Pancreas (tissue), 10 donors: ENCODE data around the gene ZNF239. TPM values are rescaled to one million over a fixed set of nuclear protein-coding genes. Genes with fewer than 3 reads are reported as not detected.
"Not testable (repeated sequence)": the region's sequence is repeated elsewhere in the genome, so short reads cannot be mapped to it uniquely, and the experiment has no call there.

ENCODE experiments used
- ATAC-seq, 4 donors: fragments of 200-7000 bp; cut with Tn5 transposase; one replicate each; pipeline versions ENCODE4 v1.8.0 to v1.9.1; 2020; ENCODE audit warnings: mild to moderate bottlenecking in 4 of 4, moderate library complexity in 4 of 4
- DNase-seq, 6 donors: peaks; one replicate each; pipeline ENCODE4 v3.0.0-alpha.2; 2020
- FAIRE-seq: peaks from 2 replicates; lab custom pipeline; 2012; peaks lifted over from hg19 to GRCh38; lab: Jason Lieb, UNC
- H3K27ac ChIP-seq, 4 donors: fragments of 200-600 bp; sonication (generic); 1 replicate in 3 of 4; 2 replicates in 1 of 4; pipeline versions ENCODE4 v1.5.0 to v1.8.0; 2020
- H3K27me3 ChIP-seq, 4 donors: fragments of 200-600 bp; one replicate each; pipeline ENCODE4 v1.8.0; 2021
- H3K36me3 ChIP-seq, 3 donors: fragments of 200-600 bp; sonication (generic) in 1 of 3; one replicate each; pipeline versions ENCODE4 v1.5.0 to v1.8.0; 2020 to 2021
- H3K4me1 ChIP-seq, 3 donors: fragments of 200-600 bp; one replicate each; pipeline ENCODE4 v1.8.0; 2021
- H3K4me3 ChIP-seq, 4 donors: fragments of 200-600 bp; sonication (generic) in 2 of 4; one replicate each; pipeline versions ENCODE4 v1.5.0 to v1.8.0; 2020 to 2021
- H3K9me3 ChIP-seq, 4 donors: fragments of 200-600 bp; one replicate each; pipeline ENCODE4 v1.8.0; 2021
- CTCF ChIP-seq, 4 donors: fragments of 200-600 bp; sonication (generic) in 3 of 4; IDR thresholded peaks; one replicate each; pipeline versions ENCODE4 v1.5.0 to v1.8.0; 2021; ENCODE audit warnings: antibody characterized with exemption in 4 of 4
- WGBS, 2 donors: extraction: QIAGEN DNeasy Blood & Tissue Kit; methylation state at CpG; one replicate each; pipeline ENCODE4 v1.1.7; 2013; 5-methylcytosine and 5-hydroxymethylcytosine counted together
- intact Hi-C, 3 donors: fragments of 100-400 bp; cut with DNase I; formaldehyde crosslinking; loops; one replicate each; pipeline versions ENCODE4 v1.11.1 to v1.14.2; 2022
- polyA plus RNA-seq, 2 donors: library from polyadenylated mRNA; stranded (reverse); fragments of 200-250 nt; gene quantifications; one replicate each; pipeline ENCODE4 v1.2.3, GENCODE V29; 2013
- total RNA-seq, 6 donors: library from RNA; stranded (reverse); fragmentation: NEBNext Ultra II Directional in 4 of 6; extraction: Animal tissue kit (Norgen Biotek cat#: 25700) in 4 of 6; gene quantifications; one replicate each; pipeline versions ENCODE4 v1.2.1 to v1.2.4, GENCODE V29; 2021 to 2023
- donor health status: healthy with polysubstance abuse.
- donor health status: DM: no; HTN: no; CAD: no; lungs with moderate emphysema.
- donor health status: DM: no; HTN: no; CAD: no.
- donor health status: control.
- donor health status: control.
- donor health status: Bipolar disorder and iron deficiency.
- donor health status: DM: yes; HTN: yes; CAD: no.
- donor health status: DM: no; HTN: no; CAD: no.
- donor health status: DM: no; HTN: no; CAD: no.
- donor health status: DM: yes; HTN: yes; CAD: no.

The ZNF239 gene
- total and polyA plus RNA-seq, 8 donors = 1.2 to 5.1 (median 3.1) TPM

GRCh38 chr10:43574906-43575305 is 490 bp upstream of the ZNF239 start:
- no peak for FAIRE-seq
- Histone ChIP-seq H3K36me3 (no peaks in the 10 kb centered on the region), H3K9me3 (no peaks in the 10 kb centered on the region), H3K27ac (no peak overlapping the region), H3K4me1 (peaks cover 0 to 9% (median 0%) of the 10 kb centered on the region in 3 donors), H3K27me3 (no peaks in the 10 kb centered on the region), H3K4me3 (peak overlapping the region; percentile 42 to 86 (median 63))
- 79 to 80% methylated on average over 8 of the region's 8 CpGs for WGBS, 2 donors
- DNase-seq = no peak
- no peak for ATAC-seq
- no peak for TF ChIP-seq CTCF (IDR thresholded peaks at IDR 0.05)
- intact Hi-C loops = no loop called here

GRCh38 chr10:43573250-43574000 is 991 bp downstream of the ZNF239 start:
- H3K4me1 ChIP-seq = peaks cover 0 to 9% (median 0%) of the 10 kb centered on the region in 3 donors
- H3K36me3 ChIP-seq = no peaks in the 10 kb centered on the region
- H3K27ac ChIP-seq = no peak overlapping the region
- no peak for TF ChIP-seq CTCF (IDR thresholded peaks at IDR 0.05)
- ATAC-seq (peak in 1 of 4 donors; percentile 5), FAIRE-seq (no peak), DNase-seq (no peak)
- peak overlapping the region in 3 of 4 donors; percentile 42 to 75 (median 51) for H3K4me3 ChIP-seq
- H3K9me3 ChIP-seq = no peaks in the 10 kb centered on the region
- 67 to 70% methylated on average over 14 of the region's 14 CpGs for WGBS, 2 donors
- intact Hi-C loops = no loop called here
- H3K27me3 ChIP-seq = no peaks in the 10 kb centered on the region

GRCh38 chr10:43570971-43571370 is 3.4 kb downstream of the ZNF239 start:
- no peaks in the 10 kb centered on the region for H3K36me3 ChIP-seq
- H3K9me3 ChIP-seq = no peaks in the 10 kb centered on the region
- TF ChIP-seq CTCF (IDR thresholded peaks at IDR 0.05) = no peak
- no peak overlapping the region for H3K27ac ChIP-seq
- intact Hi-C loops = no loop called here
- ATAC-seq (no peak), FAIRE-seq (no peak), DNase-seq (no peak)
- H3K4me3 ChIP-seq = no peak overlapping the region
- WGBS, 2 donors = 78 to 79% methylated on average over 1 of the region's 1 CpG
- H3K4me1 ChIP-seq = peaks cover 0 to 9% (median 0%) of the 10 kb centered on the region in 3 donors
- no peaks in the 10 kb centered on the region for H3K27me3 ChIP-seq

GRCh38 chr10:43569681-43570080 is 4.7 kb downstream of the ZNF239 start:
- TF ChIP-seq CTCF (IDR thresholded peaks at IDR 0.05) = no peak
- Histone ChIP-seq H3K27me3 (no peaks in the 10 kb centered on the region), H3K4me1 (peaks cover 0 to 9% (median 0%) of the 10 kb centered on the region in 3 donors), H3K27ac (no peak overlapping the region), H3K36me3 (no peaks in the 10 kb centered on the region), H3K4me3 (no peak overlapping the region), H3K9me3 (no peaks in the 10 kb centered on the region)
- ATAC-seq (no peak), DNase-seq (no peak), FAIRE-seq (no peak)
- intact Hi-C loops = no loop called here

- Histone ChIP-seq H3K36me3 (peaks cover 0 to 16% (median 15%) of the 10 kb centered on the region in 3 donors), H3K27me3 (no peaks in the 10 kb centered on the region), H3K4me1 (no peaks in the 10 kb centered on the region), H3K27ac (no peak overlapping the region), H3K4me3 (no peak overlapping the region), H3K9me3 (no peaks in the 10 kb centered on the region)
- no peak for ATAC-seq
- WGBS, 2 donors = 94% methylated on average over 4 of the region's 4 CpGs
- no peak for FAIRE-seq
- DNase-seq = no peak
- intact Hi-C loops = loop anchor here in 1 of 3 donors (10.0 kb wide), 1 partner anchor 82 kb away; no protein-coding TSS in a partner anchor
- no peak for TF ChIP-seq CTCF (IDR thresholded peaks at IDR 0.05)
Measured at GRCh38 chr10:43557214-43557613, 17.2 kb downstream of the ZNF239 start.

GRCh38 chr10:43543746-43544145 is 30.7 kb downstream of the ZNF239 start:
- FAIRE-seq, intact Hi-C loops, H3K27ac ChIP-seq, H3K27me3 ChIP-seq, H3K36me3 ChIP-seq, H3K4me3 ChIP-seq, ATAC-seq, H3K4me1 ChIP-seq, DNase-seq, H3K9me3 ChIP-seq: not testable (repeated sequence)
- WGBS, 2 donors = 87 to 93% methylated on average over 11 of the region's 11 CpGs
